Memory B cell (primary cell): ENCODE results near the gene TSPAN6.

Experiments
- ATAC-seq: fragments of 150-1000 bp; cut with Tn5 transposase; 2 replicates; pipeline ENCODE4 v1.10.0; 2021; ENCODE audit warnings: low read depth, mild to moderate bottlenecking, moderate library complexity
- DNase-seq, 2 donors: peaks; one replicate each; pipeline ENCODE4 v3.0.0; 2022; ENCODE audit warnings: low spot score in 2 of 2
- H3K27ac Mint-ChIP-seq: one replicate; pipeline ENCODE4 v1.8.0; 2022; ENCODE audit warnings: mild to moderate bottlenecking, moderate library complexity, mixed read lengths
- H3K27me3 Mint-ChIP-seq: one replicate; pipeline ENCODE4 v1.8.0; 2022; ENCODE audit warnings: mixed read lengths
- H3K36me3 Mint-ChIP-seq: one replicate; pipeline ENCODE4 v1.8.0; 2022; ENCODE audit warnings: mild to moderate bottlenecking, mixed read lengths
- H3K4me1 Mint-ChIP-seq: one replicate; pipeline ENCODE4 v1.8.0; 2022; ENCODE audit warnings: mixed read lengths
- H3K4me3 Mint-ChIP-seq: one replicate; pipeline ENCODE4 v1.8.0; 2022; ENCODE audit warnings: mild to moderate bottlenecking, moderate library complexity, mixed read lengths
- H3K9me3 Mint-ChIP-seq: one replicate; pipeline ENCODE4 v1.8.0; 2022; ENCODE audit warnings: mixed read lengths

The TSPAN6 gene, protein sequence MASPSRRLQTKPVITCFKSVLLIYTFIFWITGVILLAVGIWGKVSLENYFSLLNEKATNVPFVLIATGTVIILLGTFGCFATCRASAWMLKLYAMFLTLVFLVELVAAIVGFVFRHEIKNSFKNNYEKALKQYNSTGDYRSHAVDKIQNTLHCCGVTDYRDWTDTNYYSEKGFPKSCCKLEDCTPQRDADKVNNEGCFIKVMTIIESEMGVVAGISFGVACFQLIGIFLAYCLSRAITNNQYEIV

DNA sequence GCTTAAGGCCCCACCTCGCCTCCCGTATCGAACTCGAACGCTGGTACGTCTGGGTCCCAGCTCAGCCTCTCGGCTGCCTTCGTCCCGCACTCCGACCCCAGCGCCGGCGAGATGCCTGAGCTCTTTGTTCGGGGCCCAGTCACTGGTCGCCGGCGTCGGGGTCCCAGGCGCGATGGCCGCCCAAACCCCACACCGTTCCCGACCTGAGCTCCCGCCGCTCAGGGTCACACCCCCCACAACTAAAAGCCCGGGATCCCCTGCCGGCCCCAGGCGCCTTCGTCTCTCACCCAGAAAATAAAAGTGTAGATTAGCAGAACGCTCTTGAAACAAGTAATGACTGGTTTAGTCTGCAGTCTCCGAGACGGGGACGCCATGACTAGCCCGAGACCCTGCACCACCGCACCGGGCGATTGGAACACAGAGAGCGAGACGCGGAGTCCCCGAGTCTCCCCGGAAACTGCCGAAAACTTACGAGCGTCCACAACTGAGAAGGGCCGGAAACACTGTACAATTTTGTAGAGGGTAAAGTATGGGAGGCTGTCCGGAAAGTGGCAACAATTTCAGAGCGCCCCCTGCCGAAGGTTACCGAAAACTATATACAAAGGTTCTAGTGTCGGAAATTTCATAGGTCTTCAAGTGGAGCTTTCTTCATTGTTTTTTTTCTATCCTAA, at the start of gene TSPAN6:
Gene TSPAN6, minus strand, starts transcription at position 486 of the 671 bp plus-strand sequence. Its CDS starts 112 bp downstream, at position 374.
- DNase-seq: peak; percentile 31 to 44
- Mint-ChIP-seq H3K4me1 (peaks cover 6% of the 10 kb centered on the region), H3K27me3 (peaks cover 10% of the 10 kb centered on the region), H3K36me3 (no peaks in the 10 kb centered on the region), H3K27ac (no peak within 1 kb of the TSS), H3K4me3 (peak within 1 kb of the TSS; percentile 85), H3K9me3 (no peaks in the 10 kb centered on the region)
- ATAC-seq: peak; percentile 84

- H3K36me3 Mint-ChIP-seq: no peaks in the 10 kb centered on the region
- no peaks in the 10 kb centered on the region for H3K27me3 Mint-ChIP-seq
- ATAC-seq (no peak), DNase-seq (no peak)
- peaks cover 22% of the 10 kb centered on the region for H3K4me1 Mint-ChIP-seq
- H3K4me3 Mint-ChIP-seq: no peak overlapping the region
- H3K9me3 Mint-ChIP-seq: no peaks in the 10 kb centered on the region
- H3K27ac Mint-ChIP-seq: no peak overlapping the region
Measured at GRCh38 chrX:100685997-100686305, 49.3 kb upstream of the TSPAN6 start.

DNA sequence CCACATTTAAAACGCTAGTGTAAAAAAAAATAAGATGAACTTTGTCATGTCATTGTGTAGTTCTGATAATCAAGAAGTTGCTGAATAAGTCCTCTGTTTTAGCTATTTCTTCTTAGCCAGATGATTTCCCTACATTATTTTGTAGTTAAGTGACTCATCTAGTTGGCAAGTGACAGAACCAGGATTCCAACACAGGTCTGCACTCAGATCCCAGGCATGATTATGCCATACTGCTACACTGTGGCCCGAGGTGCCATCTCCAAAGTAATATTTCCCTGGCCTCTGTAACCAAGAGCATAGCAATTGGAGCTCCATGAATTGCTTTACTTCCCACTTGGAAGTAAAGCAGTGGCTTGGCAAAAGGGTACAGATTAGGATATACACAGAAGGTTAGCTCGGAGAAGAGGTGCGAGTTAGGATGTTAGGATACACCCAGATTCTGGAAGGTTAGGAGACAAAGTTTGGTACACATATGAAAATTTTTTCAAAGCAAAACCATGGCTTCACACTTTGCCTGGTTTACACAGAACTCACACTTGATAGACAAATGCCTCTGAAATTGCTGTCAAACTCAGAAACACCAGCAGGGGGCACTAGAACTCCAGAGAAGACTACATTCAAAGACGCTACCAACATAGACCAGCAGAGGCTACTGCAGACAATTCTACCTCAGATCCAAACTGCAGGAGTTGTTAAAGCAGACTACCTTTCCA, 48.8 kb upstream of the TSPAN6 start:
- no peaks in the 10 kb centered on the region for H3K9me3 Mint-ChIP-seq
- H3K27ac Mint-ChIP-seq: no peak overlapping the region
- ATAC-seq (peak; percentile 75), DNase-seq (peak; percentile 67 to 70)
- H3K4me3 Mint-ChIP-seq: no peak overlapping the region
- no peaks in the 10 kb centered on the region for H3K36me3 Mint-ChIP-seq
- peaks cover 22% of the 10 kb centered on the region for H3K4me1 Mint-ChIP-seq
- H3K27me3 Mint-ChIP-seq: no peaks in the 10 kb centered on the region

DNA sequence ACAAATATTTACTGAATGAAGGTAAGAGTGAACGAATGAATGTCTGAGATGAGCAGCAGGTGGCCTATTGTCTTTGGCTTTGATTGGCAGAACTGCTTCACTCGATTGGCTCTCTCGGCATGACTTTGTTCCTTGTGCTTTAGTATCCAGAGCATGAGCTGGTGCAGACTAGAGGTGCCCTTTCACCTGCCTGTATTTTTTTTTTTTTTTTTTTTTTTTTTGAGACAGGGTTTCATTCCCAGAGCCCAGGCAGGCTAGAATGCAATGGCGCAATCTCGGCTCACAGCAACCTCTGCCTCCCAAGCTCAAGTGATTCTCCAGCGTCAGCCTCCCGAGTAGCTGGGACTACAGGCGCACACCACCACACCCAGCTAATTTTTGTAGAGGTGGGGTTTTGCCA, 46.3 kb upstream of the TSPAN6 start:
- H3K9me3 Mint-ChIP-seq: no peaks in the 10 kb centered on the region
- ATAC-seq: no peak

GRCh38 chrX:100681599-100681998, 45.0 kb upstream of the TSPAN6 start:
- ATAC-seq: no peak
- Mint-ChIP-seq H3K27me3 (no peaks in the 10 kb centered on the region), H3K4me1 (peaks cover 6% of the 10 kb centered on the region), H3K36me3 (no peaks in the 10 kb centered on the region), H3K4me3 (no peak overlapping the region), H3K27ac (no peak overlapping the region), H3K9me3 (no peaks in the 10 kb centered on the region)
- no peak for DNase-seq

More for the DNA sequence above, 46.3 kb upstream of the TSPAN6 start:
- Mint-ChIP-seq H3K27me3 (no peaks in the 10 kb centered on the region), H3K36me3 (no peaks in the 10 kb centered on the region), H3K4me1 (peaks cover 19% of the 10 kb centered on the region), H3K4me3 (no peak overlapping the region), H3K27ac (no peak overlapping the region)
- DNase-seq: no peak

DNA sequence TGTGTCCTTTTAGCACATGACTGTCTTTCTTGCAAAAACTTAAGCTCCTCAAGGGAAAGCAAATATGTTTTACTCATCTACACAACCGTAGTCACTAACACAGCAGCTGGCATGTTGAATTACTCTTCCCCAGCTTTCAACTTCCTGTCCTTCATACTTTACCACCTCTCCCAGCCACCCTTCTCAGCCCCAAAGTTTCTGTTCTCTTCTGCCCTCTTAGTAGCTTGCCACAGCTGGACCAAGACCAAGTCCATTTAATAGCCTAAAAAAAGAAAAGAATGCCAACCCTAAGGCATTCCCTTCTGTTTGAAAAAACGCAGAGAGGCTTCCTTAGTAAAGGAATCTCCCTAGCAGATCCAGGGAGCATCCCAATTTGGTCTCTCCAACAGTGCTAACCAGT, 44.1 kb upstream of the TSPAN6 start:
- Mint-ChIP-seq H3K36me3 (no peaks in the 10 kb centered on the region), H3K9me3 (no peaks in the 10 kb centered on the region), H3K4me3 (no peak overlapping the region), H3K27ac (no peak overlapping the region), H3K27me3 (no peaks in the 10 kb centered on the region), H3K4me1 (peaks cover 4% of the 10 kb centered on the region)
- no peak for DNase-seq
- ATAC-seq: no peak

GRCh38 chrX:100677611-100678181, 41.1 kb upstream of the TSPAN6 start:
- Mint-ChIP-seq H3K9me3 (no peaks in the 10 kb centered on the region), H3K27ac (no peak overlapping the region), H3K4me1 (peaks cover 13% of the 10 kb centered on the region), H3K36me3 (no peaks in the 10 kb centered on the region), H3K4me3 (no peak overlapping the region), H3K27me3 (peaks cover 3% of the 10 kb centered on the region)
- DNase-seq (no peak), ATAC-seq (no peak)

DNA sequence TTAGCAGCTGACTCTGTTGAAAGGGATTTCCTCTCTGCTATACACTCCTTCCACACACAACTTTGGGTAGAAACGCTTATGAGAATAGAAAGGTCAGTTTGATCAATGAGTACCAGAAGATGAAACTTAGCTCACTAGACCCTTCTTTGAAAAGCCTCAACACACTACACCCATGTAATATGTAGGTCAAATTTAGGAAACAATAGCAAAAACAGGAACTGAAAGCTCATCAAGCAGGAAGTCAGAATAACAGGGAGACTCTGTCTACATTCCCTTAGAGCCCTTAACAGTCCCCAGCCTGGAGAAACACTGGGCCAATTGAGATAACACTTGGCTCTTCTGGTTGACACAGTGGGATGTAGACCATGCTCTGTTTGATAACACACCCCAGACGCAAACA, 38.1 kb upstream of the TSPAN6 start:
- Mint-ChIP-seq H3K36me3 (no peaks in the 10 kb centered on the region), H3K4me1 (peaks cover 13% of the 10 kb centered on the region), H3K4me3 (no peak overlapping the region), H3K9me3 (no peaks in the 10 kb centered on the region), H3K27ac (no peak overlapping the region), H3K27me3 (peaks cover 5% of the 10 kb centered on the region)
- peak; percentile 78 for ATAC-seq
- no peak for DNase-seq

DNA sequence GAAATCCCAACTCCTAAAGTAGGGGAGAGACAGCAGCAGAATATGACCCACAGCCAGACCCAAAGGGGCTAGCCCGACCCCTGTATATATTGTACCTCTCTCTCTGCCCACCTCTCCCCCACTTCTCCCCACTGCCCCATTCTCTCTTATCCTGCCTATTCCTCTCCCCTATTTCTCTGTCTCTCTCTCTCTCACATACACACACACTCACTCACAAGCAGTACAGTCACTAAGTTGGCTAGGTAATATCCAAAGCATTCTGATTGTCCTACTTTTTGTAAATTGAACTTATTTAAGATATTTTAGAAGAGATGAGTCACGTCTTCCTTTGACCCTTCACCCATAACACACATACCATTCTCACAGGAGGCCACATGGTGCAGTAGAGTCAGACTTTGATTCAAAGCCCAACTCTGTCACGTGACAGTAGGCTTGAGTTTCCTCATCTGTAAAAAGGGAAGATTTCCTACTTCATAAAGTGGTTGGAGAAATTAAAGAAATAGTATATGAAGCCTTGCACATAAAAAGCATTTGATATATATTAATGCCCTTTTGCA, 36.9 kb upstream of the TSPAN6 start:
- peaks cover 13% of the 10 kb centered on the region for H3K4me1 Mint-ChIP-seq
- no peak for ATAC-seq
- no peaks in the 10 kb centered on the region for H3K9me3 Mint-ChIP-seq
- H3K27me3 Mint-ChIP-seq: peaks cover 6% of the 10 kb centered on the region
- no peak overlapping the region for H3K27ac Mint-ChIP-seq
- H3K36me3 Mint-ChIP-seq: no peaks in the 10 kb centered on the region
- no peak overlapping the region for H3K4me3 Mint-ChIP-seq
- no peak for DNase-seq

DNA sequence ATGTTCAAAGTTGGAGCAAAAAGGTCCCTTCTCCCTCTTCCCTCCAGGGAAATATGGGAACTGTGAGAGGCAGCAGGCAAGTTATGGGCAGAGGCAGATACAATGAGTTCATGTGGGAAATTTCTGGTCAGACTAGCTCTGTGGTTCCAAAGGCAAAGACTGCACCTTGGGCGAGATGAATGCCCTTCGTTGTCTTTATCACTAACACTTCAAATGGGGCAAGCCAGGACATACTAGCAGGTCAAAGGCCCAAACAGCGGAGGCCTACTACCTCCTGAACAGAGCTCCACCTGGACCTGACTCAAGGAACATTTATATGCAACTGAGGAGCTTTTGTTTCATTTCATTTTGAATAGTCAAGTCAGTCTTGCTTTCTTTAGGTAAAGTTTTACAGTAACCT, 36.4 kb upstream of the TSPAN6 start:
- no peaks in the 10 kb centered on the region for H3K9me3 Mint-ChIP-seq
- peaks cover 13% of the 10 kb centered on the region for H3K4me1 Mint-ChIP-seq
- no peaks in the 10 kb centered on the region for H3K36me3 Mint-ChIP-seq
- H3K27me3 Mint-ChIP-seq: peaks cover 8% of the 10 kb centered on the region
- no peak for ATAC-seq
- H3K27ac Mint-ChIP-seq: no peak overlapping the region
- H3K4me3 Mint-ChIP-seq: no peak overlapping the region
- DNase-seq: no peak

DNA sequence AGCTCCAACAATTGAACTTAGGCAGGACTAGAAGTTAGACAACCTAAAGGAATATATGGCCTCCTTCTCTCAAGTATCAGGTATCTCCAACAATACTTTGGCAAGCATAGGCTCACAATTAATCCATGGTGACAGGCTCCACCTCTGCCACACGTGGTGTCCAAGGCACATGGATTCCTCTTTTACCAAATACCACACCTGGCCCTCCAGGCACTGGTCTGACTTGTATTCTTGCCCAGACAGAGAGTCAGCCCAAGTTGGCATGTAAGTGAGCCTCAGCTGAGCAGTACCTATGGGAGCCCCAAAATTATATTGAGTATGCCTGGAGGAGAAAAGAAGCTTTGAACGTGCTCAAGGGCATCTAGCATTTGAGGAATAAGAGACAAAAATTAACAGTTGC, 27.0 kb upstream of the TSPAN6 start:
- Mint-ChIP-seq H3K27me3 (peaks cover 11% of the 10 kb centered on the region), H3K36me3 (no peaks in the 10 kb centered on the region), H3K4me3 (no peak overlapping the region), H3K4me1 (peaks cover 3% of the 10 kb centered on the region), H3K9me3 (no peaks in the 10 kb centered on the region), H3K27ac (no peak overlapping the region)
- no peak for ATAC-seq
- DNase-seq: no peak

- peaks cover 4% of the 10 kb centered on the region for H3K4me1 Mint-ChIP-seq
- no peak overlapping the region for H3K27ac Mint-ChIP-seq
- peaks cover 9% of the 10 kb centered on the region for H3K27me3 Mint-ChIP-seq
- ATAC-seq (no peak), DNase-seq (no peak)
- H3K36me3 Mint-ChIP-seq: no peaks in the 10 kb centered on the region
- no peak overlapping the region for H3K4me3 Mint-ChIP-seq
- no peaks in the 10 kb centered on the region for H3K9me3 Mint-ChIP-seq
Measured at GRCh38 chrX:100662796-100663195, 26.2 kb upstream of the TSPAN6 start.

DNA sequence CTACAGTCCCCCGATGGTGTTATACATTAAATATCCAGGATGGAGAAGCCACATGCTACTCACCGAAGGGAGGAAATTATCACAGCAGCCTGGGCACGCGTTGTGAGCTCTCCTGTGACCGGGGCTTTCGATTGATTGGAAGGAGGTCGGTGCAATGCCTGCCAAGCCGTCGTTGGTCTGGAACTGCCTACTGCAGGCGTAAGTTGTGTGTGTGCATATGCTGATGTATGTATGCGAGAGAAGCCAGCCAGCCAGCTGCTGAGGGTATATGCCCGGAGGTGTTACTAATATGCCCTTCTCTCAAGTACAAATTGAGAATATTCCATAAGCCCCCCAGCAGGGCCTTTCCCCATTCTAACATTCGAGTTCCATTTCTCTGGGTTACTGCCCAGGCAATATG, 25.6 kb upstream of the TSPAN6 start:
- DNase-seq (no peak), ATAC-seq (no peak)
- H3K36me3 Mint-ChIP-seq: no peaks in the 10 kb centered on the region
- H3K27ac Mint-ChIP-seq: no peak overlapping the region
- H3K4me1 Mint-ChIP-seq: peaks cover 4% of the 10 kb centered on the region
- peaks cover 8% of the 10 kb centered on the region for H3K27me3 Mint-ChIP-seq
- no peaks in the 10 kb centered on the region for H3K9me3 Mint-ChIP-seq
- H3K4me3 Mint-ChIP-seq: no peak overlapping the region
